IPS-20b (cell line): Measurements from ENCODE around the gene SLC47A1.

ENCODE experiments used
- H3K27ac ChIP-seq: one replicate; pipeline ENCODE4 v1.5.1; 2013; ENCODE audit warnings: low read length
- H3K27me3 ChIP-seq: 2 replicates; pipeline ENCODE4 v1.6.1; 2013; ENCODE audit warnings: mild to moderate bottlenecking, low read length, inconsistent platforms; ENCODE audit not compliant: insufficient read depth
- H3K36me3 ChIP-seq: 2 replicates; pipeline ENCODE4 v1.6.1; 2013; ENCODE audit warnings: low read depth, mild to moderate bottlenecking, inconsistent platforms, low read length, moderate library complexity; ENCODE audit not compliant: insufficient read depth
- H3K4me1 ChIP-seq: 2 replicates; pipeline ENCODE4 v1.6.1; 2013; ENCODE audit warnings: mild to moderate bottlenecking, control low read depth, inconsistent platforms, low read length, moderate library complexity; ENCODE audit not compliant: insufficient read depth
- H3K4me3 ChIP-seq: 2 replicates; pipeline ENCODE4 v1.5.1; 2013; ENCODE audit warnings: mild to moderate bottlenecking, low read length, inconsistent platforms
- H3K9ac ChIP-seq: 2 replicates; pipeline ENCODE4 v1.6.1; 2013; ENCODE audit warnings: low read depth, mild to moderate bottlenecking, inconsistent platforms, low read length, moderate library complexity
- H3K9me3 ChIP-seq: 2 replicates; pipeline ENCODE4 v1.6.1; 2013; ENCODE audit warnings: mild to moderate bottlenecking, low read depth, low read length, inconsistent platforms; ENCODE audit not compliant: insufficient read depth

The SLC47A1 gene

DNA sequence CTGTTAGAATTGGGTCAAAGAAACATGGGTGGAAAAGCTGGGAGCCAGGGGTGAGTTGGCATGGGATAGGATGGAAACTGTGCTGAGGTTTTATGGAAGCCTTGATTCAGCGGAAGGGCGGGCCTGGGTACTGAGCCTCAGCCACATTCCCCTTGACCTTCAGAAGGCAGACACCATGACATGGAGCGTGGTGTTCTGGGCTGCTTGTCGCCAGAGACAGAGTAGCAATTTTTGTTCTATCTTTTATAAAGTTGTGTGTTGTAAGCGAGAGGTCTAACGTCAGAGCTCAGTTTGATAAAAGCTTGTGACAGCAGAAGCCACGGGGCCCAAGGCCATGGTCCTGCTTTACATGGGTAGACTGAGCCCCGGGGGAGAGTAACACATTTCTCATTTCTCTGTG, 50.2 kb downstream of the SLC47A1 start:
- no peak overlapping the region for H3K9ac ChIP-seq
- no peaks in the 10 kb centered on the region for H3K4me1 ChIP-seq
- no peaks in the 10 kb centered on the region for H3K36me3 ChIP-seq
- no peak overlapping the region for H3K27ac ChIP-seq
- no peak overlapping the region for H3K4me3 ChIP-seq
- no peaks in the 10 kb centered on the region for H3K9me3 ChIP-seq
- peaks cover 26% of the 10 kb centered on the region for H3K27me3 ChIP-seq

- no peaks in the 10 kb centered on the region for H3K9me3 ChIP-seq
- no peaks in the 10 kb centered on the region for H3K27me3 ChIP-seq
- H3K4me1 ChIP-seq = no peaks in the 10 kb centered on the region
- no peak overlapping the region for H3K9ac ChIP-seq
- no peaks in the 10 kb centered on the region for H3K36me3 ChIP-seq
- no peak overlapping the region for H3K4me3 ChIP-seq
- no peak overlapping the region for H3K27ac ChIP-seq
Observed at GRCh38 chr17:19590451-19590850, 56.8 kb downstream of the SLC47A1 start.

DNA sequence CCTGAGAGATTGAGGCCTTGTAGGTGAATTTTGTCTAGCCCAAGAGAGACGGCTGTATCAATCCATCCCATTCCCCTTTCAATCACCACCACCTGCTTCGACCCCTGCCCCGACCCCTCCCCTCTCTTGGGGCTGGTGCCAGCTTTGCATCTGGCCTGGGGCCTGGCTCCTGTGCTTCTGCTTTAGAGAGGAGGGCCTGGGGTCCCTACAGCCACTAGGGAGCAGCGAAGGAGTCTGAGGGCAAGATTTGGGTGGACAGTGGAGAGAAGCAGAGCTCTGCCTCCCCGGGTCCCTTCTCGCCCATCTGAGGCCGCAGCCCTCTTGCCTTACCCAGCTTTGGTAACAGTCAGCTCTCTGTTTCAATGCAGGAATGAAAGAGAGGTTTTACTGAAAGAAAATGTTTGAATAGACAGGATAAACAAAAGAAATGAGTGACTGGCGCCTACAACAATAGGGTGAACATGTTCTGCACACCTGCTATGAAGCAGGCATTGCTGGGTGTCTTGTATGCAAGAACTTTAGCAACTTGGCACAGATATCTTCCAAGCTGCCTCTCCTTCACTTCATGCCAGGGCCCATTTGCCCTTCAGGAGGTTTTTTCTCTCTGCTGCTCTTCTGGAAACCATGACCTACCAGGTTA, 57.4 kb downstream of the SLC47A1 start:
- no peak overlapping the region for H3K27ac ChIP-seq
- H3K36me3 ChIP-seq = no peaks in the 10 kb centered on the region
- no peaks in the 10 kb centered on the region for H3K27me3 ChIP-seq
- no peaks in the 10 kb centered on the region for H3K9me3 ChIP-seq
- H3K9ac ChIP-seq = no peak overlapping the region
- no peak overlapping the region for H3K4me3 ChIP-seq
- no peaks in the 10 kb centered on the region for H3K4me1 ChIP-seq

GRCh38 chr17:19592316-19592715, 58.7 kb downstream of the SLC47A1 start:
- no peaks in the 10 kb centered on the region for H3K4me1 ChIP-seq
- no peaks in the 10 kb centered on the region for H3K9me3 ChIP-seq
- no peaks in the 10 kb centered on the region for H3K36me3 ChIP-seq
- no peak overlapping the region for H3K9ac ChIP-seq
- no peak overlapping the region for H3K27ac ChIP-seq
- no peaks in the 10 kb centered on the region for H3K27me3 ChIP-seq
- H3K4me3 ChIP-seq = no peak overlapping the region

DNA sequence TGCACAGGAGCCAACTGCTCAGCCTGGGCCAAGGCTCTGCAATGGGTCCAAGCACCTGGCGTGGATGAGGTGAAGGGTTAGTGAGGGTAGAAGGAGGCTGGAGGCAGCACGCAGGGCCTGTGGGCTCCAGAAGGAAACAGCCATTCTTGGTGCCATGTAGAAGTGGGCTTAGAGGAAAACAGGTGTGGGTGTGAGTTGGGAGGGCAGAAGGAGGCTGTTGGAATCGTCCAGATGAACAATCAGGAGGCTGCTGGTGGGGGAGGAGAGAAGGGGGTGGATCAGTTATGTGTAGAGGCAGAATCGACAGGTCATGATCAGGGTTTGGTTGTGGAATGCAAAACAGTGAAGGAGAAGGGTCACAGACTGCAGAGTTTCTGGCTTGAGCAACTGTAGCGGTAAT, 63.2 kb downstream of the SLC47A1 start:
- Histone ChIP-seq H3K9me3 (no peaks in the 10 kb centered on the region), H3K4me1 (no peaks in the 10 kb centered on the region), H3K27ac (no peak overlapping the region), H3K4me3 (no peak overlapping the region), H3K36me3 (no peaks in the 10 kb centered on the region), H3K27me3 (no peaks in the 10 kb centered on the region), H3K9ac (no peak overlapping the region)

DNA sequence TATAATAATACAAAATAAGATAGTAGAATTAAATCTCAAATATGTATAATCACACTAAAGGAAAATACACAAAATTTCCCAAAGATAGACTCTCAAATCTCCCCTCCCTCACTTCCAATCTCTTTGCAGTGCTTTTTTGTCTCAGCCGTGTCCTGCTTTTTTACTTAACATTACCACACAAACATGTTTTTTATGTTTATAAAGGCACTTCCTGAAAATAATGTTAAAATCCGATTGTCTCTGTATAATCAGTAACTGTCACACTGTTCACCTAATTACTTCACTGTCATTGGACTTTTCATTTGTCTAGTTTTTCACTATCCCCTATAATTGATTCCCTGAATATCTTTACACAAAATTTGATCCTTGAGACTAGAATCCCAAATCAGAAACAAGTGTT, 76.7 kb downstream of the SLC47A1 start:
- H3K27me3 ChIP-seq = no peaks in the 10 kb centered on the region
- H3K4me3 ChIP-seq = no peak overlapping the region
- H3K4me1 ChIP-seq = no peaks in the 10 kb centered on the region
- H3K9me3 ChIP-seq = no peaks in the 10 kb centered on the region
- H3K36me3 ChIP-seq = no peaks in the 10 kb centered on the region
- no peak overlapping the region for H3K9ac ChIP-seq
- no peak overlapping the region for H3K27ac ChIP-seq

DNA sequence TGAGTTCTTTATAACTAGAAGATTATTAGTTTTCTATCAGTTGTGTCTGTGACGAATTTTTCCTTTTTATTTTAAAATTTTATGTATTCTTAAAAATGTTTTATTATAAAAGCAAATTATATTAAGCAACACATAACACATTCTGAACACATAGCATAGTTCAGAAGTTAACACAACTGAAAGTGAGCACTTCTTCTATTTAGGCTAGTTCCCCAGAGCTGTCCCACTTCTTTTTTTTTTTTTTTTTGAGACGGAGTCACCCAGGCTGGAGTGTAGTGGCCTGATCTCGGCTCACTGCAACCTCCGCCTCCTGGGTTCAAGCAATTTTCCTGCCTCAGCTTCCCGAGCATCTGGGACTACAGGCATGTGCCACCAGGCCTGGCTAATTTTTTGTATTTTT, 77.2 kb downstream of the SLC47A1 start:
- Histone ChIP-seq H3K4me3 (no peak overlapping the region), H3K27ac (no peak overlapping the region), H3K27me3 (no peaks in the 10 kb centered on the region), H3K36me3 (no peaks in the 10 kb centered on the region), H3K4me1 (no peaks in the 10 kb centered on the region), H3K9ac (no peak overlapping the region), H3K9me3 (no peaks in the 10 kb centered on the region)

- peaks cover 11% of the 10 kb centered on the region for H3K9me3 ChIP-seq
- no peaks in the 10 kb centered on the region for H3K4me1 ChIP-seq
- H3K36me3 ChIP-seq = no peaks in the 10 kb centered on the region
- no peak overlapping the region for H3K27ac ChIP-seq
- H3K4me3 ChIP-seq = no peak overlapping the region
- H3K9ac ChIP-seq = no peak overlapping the region
- no peaks in the 10 kb centered on the region for H3K27me3 ChIP-seq
Observed at GRCh38 chr17:19613979-19614378, 80.3 kb downstream of the SLC47A1 start.

DNA sequence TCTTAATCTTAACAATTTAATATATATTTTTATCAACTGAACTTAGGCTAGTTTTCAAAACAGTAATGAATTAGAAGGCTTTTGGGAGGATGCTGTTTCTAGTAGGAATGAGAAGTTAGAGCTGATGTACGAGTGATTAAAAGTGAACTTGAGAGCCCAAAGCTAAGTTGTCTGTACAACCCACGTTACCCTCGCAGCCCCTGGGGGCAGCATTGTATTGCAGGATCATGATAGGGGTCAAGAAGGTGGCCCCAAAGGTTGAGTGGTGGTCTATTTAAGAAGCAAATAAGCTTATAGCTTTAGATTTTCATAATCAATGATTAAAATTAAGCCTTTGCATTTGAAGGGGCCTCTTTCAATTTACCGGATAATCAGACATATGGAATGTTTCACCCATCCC, 81.2 kb downstream of the SLC47A1 start:
- Histone ChIP-seq H3K9me3 (peaks cover 20% of the 10 kb centered on the region), H3K36me3 (no peaks in the 10 kb centered on the region), H3K27ac (no peak overlapping the region), H3K4me3 (no peak overlapping the region), H3K27me3 (no peaks in the 10 kb centered on the region), H3K4me1 (no peaks in the 10 kb centered on the region), H3K9ac (no peak overlapping the region)

DNA sequence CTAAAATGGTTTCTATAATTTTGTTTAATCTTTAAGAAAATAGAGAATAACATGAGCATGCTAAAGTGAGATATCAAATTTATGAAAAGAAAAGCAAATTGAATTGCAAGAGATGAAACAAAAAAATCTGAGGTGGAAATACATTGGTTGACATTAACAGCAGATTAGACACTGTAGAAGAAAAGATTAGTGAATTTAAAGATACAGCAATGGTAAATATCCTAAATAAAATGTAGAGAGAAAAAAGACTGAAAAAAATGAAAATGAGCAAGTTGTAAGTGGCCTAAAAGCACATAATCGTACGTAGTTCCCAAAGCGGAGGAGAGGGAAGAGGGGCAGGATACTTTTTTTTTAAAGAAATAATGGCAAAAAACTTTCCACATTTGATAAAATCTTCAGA, 84.4 kb downstream of the SLC47A1 start:
- no peaks in the 10 kb centered on the region for H3K27me3 ChIP-seq
- H3K27ac ChIP-seq = no peak overlapping the region
- H3K9ac ChIP-seq = no peak overlapping the region
- no peak overlapping the region for H3K4me3 ChIP-seq
- peaks cover 27% of the 10 kb centered on the region for H3K9me3 ChIP-seq
- no peaks in the 10 kb centered on the region for H3K4me1 ChIP-seq
- no peaks in the 10 kb centered on the region for H3K36me3 ChIP-seq

DNA sequence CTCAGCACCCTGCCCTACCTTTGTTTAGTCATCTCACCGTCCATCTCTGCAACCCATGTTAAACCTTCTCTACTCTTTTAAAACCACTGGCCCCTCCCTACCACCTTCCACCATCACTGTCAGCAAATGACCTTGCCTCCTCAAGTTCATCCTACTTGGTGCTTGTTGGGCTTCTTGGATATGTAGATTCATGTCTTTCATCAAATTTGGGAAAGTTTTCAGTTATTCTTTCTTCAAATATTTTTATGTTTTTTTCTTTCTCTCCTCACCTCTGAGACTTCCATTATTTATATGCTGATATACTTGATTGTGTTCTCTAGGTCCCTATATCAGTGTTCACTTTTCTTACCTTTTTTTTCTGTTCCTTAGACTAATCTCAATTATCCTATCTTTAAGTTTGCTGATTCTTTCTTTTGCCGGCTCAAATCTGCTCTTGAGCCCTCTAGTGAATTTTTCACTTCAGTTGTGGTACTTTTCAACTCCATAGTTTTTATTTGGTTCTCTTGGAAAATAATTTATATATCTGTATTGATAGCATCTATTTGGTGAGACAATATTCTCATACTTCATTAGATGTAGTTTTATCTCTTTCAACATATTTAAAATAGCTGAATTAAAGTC, 86.2 kb downstream of the SLC47A1 start:
- no peak overlapping the region for H3K4me3 ChIP-seq
- no peaks in the 10 kb centered on the region for H3K36me3 ChIP-seq
- H3K9ac ChIP-seq = no peak overlapping the region
- H3K27ac ChIP-seq = no peak overlapping the region
- peaks cover 27% of the 10 kb centered on the region for H3K9me3 ChIP-seq
- no peaks in the 10 kb centered on the region for H3K27me3 ChIP-seq
- no peaks in the 10 kb centered on the region for H3K4me1 ChIP-seq

- Histone ChIP-seq H3K27me3 (no peaks in the 10 kb centered on the region), H3K4me1 (no peaks in the 10 kb centered on the region), H3K4me3 (no peak overlapping the region), H3K9me3 (peaks cover 27% of the 10 kb centered on the region), H3K9ac (no peak overlapping the region), H3K27ac (no peak overlapping the region), H3K36me3 (no peaks in the 10 kb centered on the region)
Observed at GRCh38 chr17:19621697-19622096, 88.0 kb downstream of the SLC47A1 start.
